ENCODE data around the gene COL9A3. TPM values are rescaled to one million over a fixed set of nuclear protein-coding genes. Genes with fewer than 3 reads are reported as not detected.

Gene COL9A3
- total RNA-seq, 1 experiment from 2014 or later, result not detected

DNA sequence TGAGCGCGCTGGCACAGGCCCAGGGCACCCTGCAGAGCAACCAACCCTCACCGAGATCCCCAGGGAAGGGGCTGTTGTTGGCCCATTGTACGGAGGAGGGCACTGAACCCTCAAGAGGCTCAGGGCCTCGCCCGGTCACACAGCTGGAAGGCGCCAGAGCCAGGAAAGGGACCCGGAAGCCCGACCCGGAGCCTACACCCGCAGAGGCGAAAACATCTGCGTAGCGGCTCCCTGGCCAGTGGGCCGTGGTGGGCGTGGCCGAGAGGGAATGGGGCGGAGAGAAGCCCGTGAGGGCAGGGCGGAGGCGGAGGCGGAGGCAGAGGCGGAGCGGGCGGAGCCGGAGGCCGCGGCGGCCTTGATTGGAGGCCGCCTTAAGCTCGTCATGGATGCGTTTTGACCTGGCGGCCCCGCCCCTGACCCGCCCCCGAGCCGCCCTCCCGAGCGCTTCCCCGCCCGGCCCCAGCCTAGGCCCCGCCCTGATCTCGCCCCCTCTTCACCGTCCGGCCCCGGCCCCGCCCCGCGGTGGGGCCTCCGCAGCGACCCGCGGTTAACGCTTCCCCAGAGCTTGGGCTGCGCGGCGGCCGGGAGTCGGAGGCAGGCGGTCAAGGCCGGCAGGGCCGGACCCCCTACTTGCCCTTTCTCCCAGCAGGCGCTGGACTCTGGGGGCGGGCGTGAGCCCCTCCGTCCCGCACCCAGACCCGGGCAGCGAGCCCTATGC, 22.7 kb upstream of the COL9A3 start:
- Mint-ChIP-seq H3K4me1 (ENCODE audit: insufficient read depth, unreplicated experiment) (peaks cover 17% of the 10 kb centered on the region), H3K9me3 (ENCODE audit: unreplicated experiment) (no peaks in the 10 kb centered on the region), H3K27me3 (ENCODE audit: insufficient read depth, unreplicated experiment) (no peaks in the 10 kb centered on the region), H3K36me3 (ENCODE audit: insufficient read depth, unreplicated experiment) (peaks cover 11% of the 10 kb centered on the region), H3K27ac (ENCODE audit: low read depth, unreplicated experiment) (peak overlapping the region; percentile 87), H3K4me3 (ENCODE audit: unreplicated experiment) (peak overlapping the region; percentile 76)
- no TSS peak for BruUV-seq (replicated peaks)
- ChIA-PET POLR2A (interaction anchor here (0.7 to 4.2 kb wide), 33 partner anchors 11 to 728 kb away, joined by 3 to 44 read pairs (median 5); partner anchors contain the start of genes DIDO1, GID8, OGFR and RPS21), CTCF (interaction anchor here (0.6 to 7.8 kb wide), 10 partner anchors 10 to 479 kb away, joined by 3 to 85 read pairs (median 4); no protein-coding TSS in a partner anchor)
- TF ChIP-seq, protein P1, sequence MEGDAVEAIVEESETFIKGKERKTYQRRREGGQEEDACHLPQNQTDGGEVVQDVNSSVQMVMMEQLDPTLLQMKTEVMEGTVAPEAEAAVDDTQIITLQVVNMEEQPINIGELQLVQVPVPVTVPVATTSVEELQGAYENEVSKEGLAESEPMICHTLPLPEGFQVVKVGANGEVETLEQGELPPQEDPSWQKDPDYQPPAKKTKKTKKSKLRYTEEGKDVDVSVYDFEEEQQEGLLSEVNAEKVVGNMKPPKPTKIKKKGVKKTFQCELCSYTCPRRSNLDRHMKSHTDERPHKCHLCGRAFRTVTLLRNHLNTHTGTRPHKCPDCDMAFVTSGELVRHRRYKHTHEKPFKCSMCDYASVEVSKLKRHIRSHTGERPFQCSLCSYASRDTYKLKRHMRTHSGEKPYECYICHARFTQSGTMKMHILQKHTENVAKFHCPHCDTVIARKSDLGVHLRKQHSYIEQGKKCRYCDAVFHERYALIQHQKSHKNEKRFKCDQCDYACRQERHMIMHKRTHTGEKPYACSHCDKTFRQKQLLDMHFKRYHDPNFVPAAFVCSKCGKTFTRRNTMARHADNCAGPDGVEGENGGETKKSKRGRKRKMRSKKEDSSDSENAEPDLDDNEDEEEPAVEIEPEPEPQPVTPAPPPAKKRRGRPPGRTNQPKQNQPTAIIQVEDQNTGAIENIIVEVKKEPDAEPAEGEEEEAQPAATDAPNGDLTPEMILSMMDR (IDR thresholded peaks at IDR 0.05; ENCODE audit: unreplicated experiment), result no peak
- DNase-seq (ENCODE audit: unreplicated experiment), result peak; percentile 94
- intact Hi-C loops (cut with micrococcal nuclease), result loop anchor here (2.0 kb wide), 1 partner anchor 491 kb away; the partner anchor contains the start of gene ADRM1

DNA sequence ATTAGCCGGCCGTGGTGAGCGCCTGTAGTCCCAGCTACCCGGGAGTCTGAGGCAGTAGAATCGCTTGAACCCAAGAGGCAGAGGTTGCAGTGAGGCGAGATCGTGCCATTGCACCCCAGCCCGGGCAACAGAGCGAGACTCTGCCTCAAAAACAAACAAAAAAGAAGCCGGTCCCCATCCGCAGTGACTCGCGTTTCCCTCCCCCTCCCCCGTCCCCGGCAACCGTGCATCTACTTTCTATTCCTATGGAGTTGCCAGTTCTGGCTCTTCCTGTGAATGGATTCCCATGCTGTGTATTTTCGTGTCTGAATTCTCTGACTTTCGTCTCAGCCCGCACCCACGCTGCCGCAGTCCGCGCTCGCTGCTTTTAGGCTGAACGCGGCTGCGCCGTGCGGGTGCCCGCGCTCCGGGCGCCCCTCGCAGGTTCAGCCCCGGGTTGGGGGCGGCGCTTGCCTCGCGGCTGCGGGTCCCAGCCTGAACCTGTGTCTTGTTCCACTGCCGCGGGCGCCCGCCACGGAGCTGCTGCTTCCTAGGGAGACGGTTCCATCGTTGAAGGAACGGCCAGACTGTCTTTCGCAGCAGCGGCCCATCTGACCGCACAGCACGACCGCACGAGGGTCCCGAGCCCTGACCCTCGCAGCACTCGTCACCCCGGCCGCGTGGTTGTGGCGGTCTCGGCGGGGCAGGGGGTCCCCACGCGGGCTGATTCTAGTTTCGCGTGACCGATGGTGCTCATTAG, 21.7 kb upstream of the COL9A3 start:
- CTCF ChIA-PET, result interaction anchor here (0.7 to 7.8 kb wide), 6 partner anchors 9 to 92 kb away, joined by 3 to 85 read pairs (median 4); no protein-coding TSS in a partner anchor
- DNase-seq (ENCODE audit: unreplicated experiment), result peak; percentile 57
- Mint-ChIP-seq H3K36me3 (ENCODE audit: insufficient read depth, unreplicated experiment) (peaks cover 17% of the 10 kb centered on the region), H3K4me3 (ENCODE audit: unreplicated experiment) (peak overlapping the region; percentile 76), H3K27ac (ENCODE audit: low read depth, unreplicated experiment) (no peak overlapping the region), H3K27me3 (ENCODE audit: insufficient read depth, unreplicated experiment) (no peaks in the 10 kb centered on the region), H3K9me3 (ENCODE audit: unreplicated experiment) (no peaks in the 10 kb centered on the region), H3K4me1 (ENCODE audit: insufficient read depth, unreplicated experiment) (peaks cover 17% of the 10 kb centered on the region)
- BruUV-seq (replicated peaks), result no TSS peak
- intact Hi-C loops (cut with micrococcal nuclease), result loop anchor here (2.0 kb wide), 1 partner anchor 492 kb away; the partner anchor contains the start of gene ADRM1
- POLR2A ChIA-PET, result interaction anchor here (0.8 to 4.2 kb wide), 30 partner anchors 10 to 432 kb away, joined by 3 to 44 read pairs (median 6); partner anchors contain the start of genes DIDO1, GID8, OGFR and RPS21
- TF ChIP-seq, protein P1 (IDR thresholded peaks at IDR 0.05; ENCODE audit: unreplicated experiment), result no peak

DNA sequence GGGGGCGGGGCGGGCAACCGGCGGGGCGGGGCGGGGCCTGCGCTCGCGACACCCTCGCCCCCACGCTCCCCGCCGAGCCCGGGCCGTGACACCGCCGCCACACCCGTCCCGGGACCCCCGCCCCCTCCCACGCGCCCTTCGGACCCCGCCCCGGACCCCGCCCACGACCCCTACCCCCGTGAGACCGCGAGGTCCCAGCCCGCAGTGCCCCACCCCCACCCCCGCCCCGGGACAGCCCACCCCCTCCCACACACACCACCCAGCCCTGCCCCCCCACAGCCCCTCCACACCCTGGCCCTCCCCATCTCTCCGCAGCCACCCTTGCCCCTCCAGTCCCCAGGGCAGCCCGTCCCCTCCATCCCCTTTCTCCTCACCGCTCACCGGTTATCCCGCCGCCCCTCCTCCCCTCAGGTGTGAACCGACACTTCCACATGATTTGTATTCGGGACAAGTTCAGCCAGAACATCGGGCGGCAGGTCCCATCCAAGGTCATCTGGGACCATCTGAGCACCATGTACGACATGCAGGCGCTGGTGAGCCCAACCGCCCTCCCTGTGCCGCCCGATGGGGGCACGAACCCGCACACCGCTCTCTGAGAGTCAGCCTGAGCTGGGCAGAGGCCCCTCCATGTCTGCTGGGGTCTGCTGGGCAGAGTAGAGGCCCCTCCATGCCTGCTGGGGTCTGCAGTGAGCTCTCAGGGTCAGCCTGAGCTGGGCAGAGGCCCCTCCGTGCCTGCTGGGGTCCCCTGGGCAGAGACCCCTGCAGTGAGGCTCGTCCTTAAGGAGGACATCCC, 20.0 kb upstream of the COL9A3 start:
- no peak for DNase-seq (ENCODE audit: unreplicated experiment)
- TF ChIP-seq, protein P1 (IDR thresholded peaks at IDR 0.05; ENCODE audit: unreplicated experiment), result no peak
- CTCF ChIA-PET, result interaction anchor here (1.0 to 1.2 kb wide), 2 partner anchors 12 to 180 kb away, joined by 3 to 5 read pairs; no protein-coding TSS in a partner anchor
- Mint-ChIP-seq H3K27me3 (ENCODE audit: insufficient read depth, unreplicated experiment) (no peaks in the 10 kb centered on the region), H3K4me1 (ENCODE audit: insufficient read depth, unreplicated experiment) (peaks cover 9% of the 10 kb centered on the region), H3K4me3 (ENCODE audit: unreplicated experiment) (peak overlapping the region; percentile 67), H3K36me3 (ENCODE audit: insufficient read depth, unreplicated experiment) (peaks cover 28% of the 10 kb centered on the region), H3K9me3 (ENCODE audit: unreplicated experiment) (no peaks in the 10 kb centered on the region), H3K27ac (ENCODE audit: low read depth, unreplicated experiment) (peak overlapping the region; percentile 73)
- BruUV-seq (replicated peaks), result no TSS peak
- POLR2A ChIA-PET, result interaction anchor here (0.6 to 4.2 kb wide), 31 partner anchors 8 to 845 kb away, joined by 3 to 44 read pairs (median 4); partner anchors contain the start of genes DIDO1, GID8, OGFR and RPS21
- intact Hi-C loops (cut with micrococcal nuclease), result no loop called here

Measured in MCF 10A (cell line).